ENCODE results near the gene FBN3. TPM values are rescaled to one million over a fixed set of nuclear protein-coding genes. Genes with fewer than 3 reads are reported as not detected.

The FBN3 gene
- total RNA-seq, 1 donor from 2014 or later: 63.7 TPM

DNA sequence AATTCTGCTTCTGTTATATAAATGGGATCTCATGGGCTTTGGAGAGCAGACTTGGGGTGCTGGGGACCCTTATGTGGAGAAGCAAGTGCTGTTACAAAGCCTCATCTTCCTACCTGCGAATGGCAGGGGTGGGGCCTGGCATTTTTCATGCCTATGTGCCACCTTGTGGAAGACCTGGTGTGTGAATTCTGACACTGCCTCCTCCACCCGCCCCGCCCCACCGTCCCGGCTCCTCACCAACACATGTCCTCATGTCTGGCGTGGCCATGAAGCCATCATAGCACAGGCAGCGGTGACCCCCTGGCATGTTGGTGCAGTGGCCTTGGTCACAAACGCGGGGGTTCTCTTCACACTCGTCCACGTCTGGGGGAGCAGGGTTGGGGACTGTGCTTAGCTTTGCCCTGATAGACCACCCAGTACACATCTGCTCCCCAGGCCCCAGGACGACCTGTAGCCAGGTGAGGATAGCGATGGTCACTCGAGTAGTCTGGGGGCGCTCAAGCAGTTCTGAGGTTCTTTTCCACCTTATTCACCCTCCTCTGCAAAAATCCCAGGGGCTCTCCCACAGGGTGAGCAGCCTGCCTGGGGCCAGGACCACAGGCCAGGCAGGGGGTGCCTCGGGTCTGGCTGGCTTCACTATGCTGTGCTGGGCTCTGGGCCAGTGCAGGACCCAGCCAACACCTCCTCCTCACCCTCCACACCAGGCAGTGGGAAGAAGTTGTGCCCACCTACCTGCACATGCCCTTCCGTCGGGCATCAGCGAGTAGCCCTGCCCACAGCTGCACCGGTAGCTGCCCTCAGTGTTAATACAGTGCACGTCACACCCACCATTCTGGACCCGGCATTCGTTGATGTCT is 32.7 kb downstream of the FBN3 start:
- TF ChIP-seq, protein P1, sequence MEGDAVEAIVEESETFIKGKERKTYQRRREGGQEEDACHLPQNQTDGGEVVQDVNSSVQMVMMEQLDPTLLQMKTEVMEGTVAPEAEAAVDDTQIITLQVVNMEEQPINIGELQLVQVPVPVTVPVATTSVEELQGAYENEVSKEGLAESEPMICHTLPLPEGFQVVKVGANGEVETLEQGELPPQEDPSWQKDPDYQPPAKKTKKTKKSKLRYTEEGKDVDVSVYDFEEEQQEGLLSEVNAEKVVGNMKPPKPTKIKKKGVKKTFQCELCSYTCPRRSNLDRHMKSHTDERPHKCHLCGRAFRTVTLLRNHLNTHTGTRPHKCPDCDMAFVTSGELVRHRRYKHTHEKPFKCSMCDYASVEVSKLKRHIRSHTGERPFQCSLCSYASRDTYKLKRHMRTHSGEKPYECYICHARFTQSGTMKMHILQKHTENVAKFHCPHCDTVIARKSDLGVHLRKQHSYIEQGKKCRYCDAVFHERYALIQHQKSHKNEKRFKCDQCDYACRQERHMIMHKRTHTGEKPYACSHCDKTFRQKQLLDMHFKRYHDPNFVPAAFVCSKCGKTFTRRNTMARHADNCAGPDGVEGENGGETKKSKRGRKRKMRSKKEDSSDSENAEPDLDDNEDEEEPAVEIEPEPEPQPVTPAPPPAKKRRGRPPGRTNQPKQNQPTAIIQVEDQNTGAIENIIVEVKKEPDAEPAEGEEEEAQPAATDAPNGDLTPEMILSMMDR (conservative IDR thresholded peaks at IDR 0.05): no peak
- no peak for DNase-seq (ENCODE audit: extremely low spot score, unreplicated experiment)
- H3K4me1 Mint-ChIP-seq (ENCODE audit: unreplicated experiment): peaks cover 4% of the 10 kb centered on the region
- H3K27me3 Mint-ChIP-seq: no peaks in the 10 kb centered on the region
- no peaks in the 10 kb centered on the region for H3K9me3 Mint-ChIP-seq
- no peaks in the 10 kb centered on the region for H3K36me3 Mint-ChIP-seq
- H3K4me3 Mint-ChIP-seq: no peak overlapping the region
- no peak overlapping the region for H3K27ac Mint-ChIP-seq

DNA sequence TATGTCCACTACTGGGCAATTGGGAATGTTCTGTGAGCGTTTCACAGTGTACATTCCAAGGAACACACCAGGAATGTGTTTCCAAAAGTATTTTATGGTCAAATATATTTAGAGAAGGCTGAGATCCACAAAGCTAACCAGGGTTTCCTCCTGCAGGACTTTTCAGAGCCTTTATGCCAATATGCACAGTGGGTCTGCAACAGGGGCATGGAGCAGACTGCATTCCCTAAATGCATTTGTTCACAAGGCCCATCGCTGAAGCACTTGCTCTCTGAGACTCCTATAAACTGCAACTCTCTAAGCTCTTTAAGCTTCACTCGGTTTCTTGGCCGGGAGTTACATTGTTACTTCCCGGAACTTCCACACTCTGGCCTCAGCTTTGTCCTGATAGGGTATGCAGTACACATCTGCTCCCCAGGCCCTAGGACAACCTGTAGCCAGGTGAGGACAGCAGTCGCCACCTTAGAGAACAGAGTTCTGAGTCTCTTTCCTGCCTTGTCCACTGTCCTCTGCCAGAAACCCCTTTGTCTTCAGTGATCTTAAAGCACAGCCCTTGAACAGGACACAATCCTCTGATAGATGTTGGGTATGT is 33.5 kb downstream of the FBN3 start:
- Mint-ChIP-seq H3K27ac (no peak overlapping the region), H3K4me1 (ENCODE audit: unreplicated experiment) (peaks cover 4% of the 10 kb centered on the region), H3K4me3 (no peak overlapping the region), H3K9me3 (no peaks in the 10 kb centered on the region), H3K27me3 (no peaks in the 10 kb centered on the region), H3K36me3 (no peaks in the 10 kb centered on the region)
- TF ChIP-seq, protein P1 (conservative IDR thresholded peaks at IDR 0.05): no peak
- DNase-seq (ENCODE audit: extremely low spot score, unreplicated experiment): no peak

DNA sequence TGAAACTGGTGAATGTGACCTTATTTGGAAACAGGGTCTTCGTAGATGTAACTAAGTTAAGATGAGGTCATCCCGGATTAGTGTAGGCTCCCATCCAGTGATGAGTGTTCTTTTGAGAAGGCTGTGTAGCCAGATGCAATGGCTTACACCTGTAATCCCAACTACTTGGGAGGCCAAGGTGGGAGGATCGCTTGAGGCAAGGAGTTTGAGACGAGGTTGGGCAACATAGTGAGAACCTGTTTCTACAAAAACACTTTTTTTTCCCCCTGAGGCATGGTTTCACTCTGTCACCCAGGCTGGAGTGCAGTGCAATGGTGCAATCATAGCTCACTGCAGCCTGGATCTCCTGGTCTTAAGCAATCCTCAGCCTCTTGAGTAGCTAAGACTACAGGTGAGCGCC is 36.4 kb downstream of the FBN3 start:
- DNase-seq (ENCODE audit: extremely low spot score, unreplicated experiment): no peak
- TF ChIP-seq, protein P1 (conservative IDR thresholded peaks at IDR 0.05): no peak
- Mint-ChIP-seq H3K36me3 (no peaks in the 10 kb centered on the region), H3K4me3 (no peak overlapping the region), H3K4me1 (ENCODE audit: unreplicated experiment) (peaks cover 4% of the 10 kb centered on the region), H3K27ac (peak overlapping the region; percentile 24), H3K9me3 (no peaks in the 10 kb centered on the region), H3K27me3 (no peaks in the 10 kb centered on the region)

DNA sequence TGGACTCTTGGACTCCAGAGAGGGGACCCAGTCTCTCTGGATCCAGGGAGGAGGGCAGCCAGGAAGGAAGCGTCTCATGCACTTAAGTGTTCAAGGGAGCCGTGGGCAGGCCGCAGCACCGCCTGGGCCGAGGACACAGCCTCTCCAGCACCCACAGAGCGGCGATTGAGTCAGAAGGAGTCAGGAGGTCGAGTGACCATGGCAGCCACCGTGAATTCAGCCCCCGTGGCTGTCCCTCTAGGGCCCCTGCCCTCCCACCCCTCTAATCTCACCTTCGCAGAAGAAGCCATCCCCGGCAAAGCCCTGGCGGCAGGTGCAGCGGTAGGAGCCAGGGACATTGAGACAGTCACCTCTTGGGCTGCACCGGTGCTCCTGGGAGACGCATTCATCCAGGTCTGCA is 38.0 kb downstream of the FBN3 start:
- TF ChIP-seq, protein P1 (conservative IDR thresholded peaks at IDR 0.05): no peak
- H3K4me3 Mint-ChIP-seq: no peak overlapping the region

DNA sequence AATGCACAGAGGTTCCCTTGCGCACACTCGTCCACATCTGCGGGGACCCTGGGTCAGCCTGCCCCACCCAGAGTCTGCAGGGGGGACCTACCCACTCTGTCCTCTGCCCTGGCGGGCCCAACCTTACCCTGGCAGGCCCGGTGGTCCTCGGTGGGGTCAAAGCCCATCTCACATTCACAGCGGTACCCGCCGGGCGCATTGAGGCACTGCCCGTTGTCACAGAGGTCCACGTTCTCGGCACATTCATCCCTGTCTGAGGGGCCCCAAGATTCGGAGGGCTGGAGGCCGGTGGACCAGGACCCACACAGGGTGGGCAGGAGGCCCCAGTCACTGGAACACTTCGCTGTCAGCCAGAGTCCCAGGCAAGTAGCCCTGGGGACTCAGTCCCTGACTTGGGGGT is 38.5 kb downstream of the FBN3 start:
- no peaks in the 10 kb centered on the region for H3K27me3 Mint-ChIP-seq
- no peaks in the 10 kb centered on the region for H3K9me3 Mint-ChIP-seq
- no peak for DNase-seq (ENCODE audit: extremely low spot score, unreplicated experiment)
- no peak overlapping the region for H3K27ac Mint-ChIP-seq
- TF ChIP-seq, protein P1 (conservative IDR thresholded peaks at IDR 0.05): no peak
- H3K4me3 Mint-ChIP-seq: no peak overlapping the region
- peaks cover 4% of the 10 kb centered on the region for H3K4me1 Mint-ChIP-seq (ENCODE audit: unreplicated experiment)
- H3K36me3 Mint-ChIP-seq: no peaks in the 10 kb centered on the region

More for the DNA sequence above, 38.0 kb downstream of the FBN3 start:
- Mint-ChIP-seq H3K27ac (no peak overlapping the region), H3K4me1 (ENCODE audit: unreplicated experiment) (peaks cover 4% of the 10 kb centered on the region), H3K9me3 (no peaks in the 10 kb centered on the region), H3K36me3 (no peaks in the 10 kb centered on the region), H3K27me3 (no peaks in the 10 kb centered on the region)
- DNase-seq (ENCODE audit: extremely low spot score, unreplicated experiment): no peak

Measured in type B pancreatic cell (in vitro differentiated cells).